ENCODE data around the gene ELK3.
"Not testable (repeated sequence)": the region's sequence is repeated elsewhere in the genome, so short reads cannot be mapped to it uniquely, and the experiment has no call there.

The ELK3 gene

DNA sequence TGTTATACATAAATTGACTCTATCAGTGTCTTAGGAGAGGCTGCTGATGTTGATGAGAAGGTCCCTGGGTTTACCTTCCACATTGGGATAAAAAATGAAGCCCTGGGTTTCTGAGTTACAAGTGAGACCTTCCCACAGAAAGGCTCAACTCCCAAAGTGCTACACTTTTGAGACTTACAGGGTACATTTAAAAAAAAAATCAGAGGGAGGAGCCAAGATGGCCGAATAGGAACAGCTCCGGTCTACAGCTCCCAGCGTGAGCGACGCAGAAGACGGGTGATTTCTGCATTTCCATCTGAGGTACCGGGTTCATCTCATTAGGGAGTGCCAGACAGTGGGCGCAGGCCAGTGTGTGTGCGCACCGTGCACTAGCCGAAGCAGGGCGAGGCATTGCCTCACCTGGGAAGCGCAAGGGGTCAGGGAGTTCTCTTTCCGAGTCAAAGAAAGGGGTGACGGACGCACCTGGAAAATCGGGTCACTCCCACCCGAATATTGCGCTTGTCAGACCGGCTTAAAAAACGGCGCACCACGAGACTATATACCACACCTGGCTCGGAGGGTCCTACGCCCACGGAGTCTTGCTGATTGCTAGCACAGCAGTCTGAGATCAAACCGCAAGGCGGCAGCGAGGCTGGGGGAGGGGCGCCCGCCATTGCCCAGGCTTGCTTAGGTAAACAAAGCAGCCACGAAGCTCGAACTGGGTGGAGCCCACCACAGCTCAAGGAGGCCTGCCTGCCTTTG lies 121.7 kb downstream of the ELK3 start:
- DNase-seq = not testable (repeated sequence)

DNA sequence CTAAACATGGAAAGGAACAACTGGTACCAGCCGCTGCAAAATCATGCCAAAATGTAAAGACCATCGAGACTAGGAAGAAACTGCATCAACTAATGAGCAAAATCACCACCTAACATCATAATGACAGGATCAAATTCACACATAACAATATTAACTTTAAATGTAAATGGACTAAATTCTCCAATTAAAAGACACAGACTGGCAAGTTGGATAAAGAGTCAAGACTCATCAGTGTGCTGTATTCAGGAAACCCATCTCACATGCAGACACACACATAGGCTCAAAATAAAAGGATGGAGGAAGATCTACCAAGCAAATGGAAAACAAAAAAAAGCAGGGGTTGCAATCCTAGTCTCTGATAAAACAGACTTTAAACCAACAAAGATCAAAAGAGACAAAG lies 123.6 kb downstream of the ELK3 start:
- not testable (repeated sequence) for DNase-seq

Measured in CD4-positive, alpha-beta T cell treated with Interferon gamma for 1 hour (primary cell).